Naive B cell (primary cell): Measurements from ENCODE around the gene ATAD3C. TPM values are rescaled to one million over a fixed set of nuclear protein-coding genes. Genes with fewer than 3 reads are reported as not detected.
"Not testable (repeated sequence)": the region's sequence is repeated elsewhere in the genome, so short reads cannot be mapped to it uniquely, and the experiment has no call there.

Experiments used
- ATAC-seq, 2 donors: fragments of 150-1000 bp; cut with Tn5 transposase; 2 replicates each; pipeline ENCODE4 v1.10.0; 2021; ENCODE audit warnings: low read depth in 2 of 2, mild to moderate bottlenecking in 2 of 2, moderate library complexity in 2 of 2
- DNase-seq: peaks from one replicate; pipeline ENCODE4 v3.0.0; 2022
- H3K27ac Mint-ChIP-seq, 6 donors: one replicate each; pipeline ENCODE4 v1.8.0; 2020 to 2022; ENCODE audit warnings: mild to moderate bottlenecking in 6 of 6, mixed read lengths in 6 of 6, moderate library complexity in 5 of 6, inconsistent platforms in 2 of 6
- H3K27me3 Mint-ChIP-seq, 3 donors: one replicate each; pipeline ENCODE4 v1.8.0; 2021 to 2022; ENCODE audit warnings: mixed read lengths in 3 of 3, mild to moderate bottlenecking in 1 of 3
- H3K36me3 Mint-ChIP-seq, 2 donors: one replicate each; pipeline ENCODE4 v1.8.0; 2020 to 2022; ENCODE audit warnings: mixed read lengths in 2 of 2, inconsistent platforms in 1 of 2, mild to moderate bottlenecking in 1 of 2
- H3K4me1 Mint-ChIP-seq, 3 donors: one replicate each; pipeline ENCODE4 v1.8.0; 2020 to 2022; ENCODE audit warnings: mixed read lengths in 3 of 3, inconsistent platforms in 1 of 3, mild to moderate bottlenecking in 1 of 3, moderate library complexity in 1 of 3
- H3K4me3 Mint-ChIP-seq, 8 donors: one replicate each; pipeline ENCODE4 v1.8.0; 2020 to 2022; ENCODE audit warnings: mild to moderate bottlenecking in 8 of 8, mixed read lengths in 8 of 8, moderate library complexity in 8 of 8, inconsistent platforms in 2 of 8
- H3K9me3 Mint-ChIP-seq, 7 donors: one replicate each; pipeline ENCODE4 v1.8.0; 2020 to 2022; ENCODE audit warnings: mixed read lengths in 7 of 7, mild to moderate bottlenecking in 5 of 7, inconsistent platforms in 2 of 7, moderate library complexity in 1 of 7
- polyA plus RNA-seq, 6 donors: library from polyadenylated mRNA; unstranded; fragments of 300-500 nt; fragmentation: Illumina TruSeq; gene quantifications; one replicate each; pipeline ENCODE4 v1.2.3, GENCODE V29; 2021; ENCODE audit warnings: low read depth in 6 of 6

The ATAD3C gene
- polyA plus RNA-seq, 6 donors from 2014 or later, result not detected

- Mint-ChIP-seq H3K27me3 (peaks cover 3 to 56% (median 14%) of the 10 kb centered on the region in 3 donors), H3K27ac (no peak overlapping the region), H3K9me3 (no peaks in the 10 kb centered on the region), H3K4me1 (peaks cover 8 to 23% (median 12%) of the 10 kb centered on the region in 3 donors), H3K36me3 (no peaks in the 10 kb centered on the region), H3K4me3 (peak overlapping the region in 6 of 8 donors; percentile 19 to 79 (median 66))
- no peak for ATAC-seq
- DNase-seq, result no peak
Measured at GRCh38 chr1:1436630-1437032, 12.9 kb upstream of the ATAD3C start.

GRCh38 chr1:1437033-1437903 is 12.2 kb upstream of the ATAD3C start:
- H3K36me3 Mint-ChIP-seq, result no peaks in the 10 kb centered on the region
- DNase-seq (no peak), ATAC-seq (no peak)
- H3K27ac Mint-ChIP-seq, result no peak overlapping the region
- peak overlapping the region in 1 of 8 donors; percentile 23 for H3K4me3 Mint-ChIP-seq
- peaks cover 3 to 49% (median 10%) of the 10 kb centered on the region in 3 donors for H3K27me3 Mint-ChIP-seq
- peaks cover 8 to 23% (median 14%) of the 10 kb centered on the region in 3 donors for H3K4me1 Mint-ChIP-seq
- no peaks in the 10 kb centered on the region for H3K9me3 Mint-ChIP-seq

- DNase-seq, result no peak
- peaks cover 3 to 43% (median 5%) of the 10 kb centered on the region in 3 donors for H3K27me3 Mint-ChIP-seq
- no peaks in the 10 kb centered on the region for H3K36me3 Mint-ChIP-seq
- H3K27ac Mint-ChIP-seq, result no peak overlapping the region
- no peak for ATAC-seq
- peaks cover 8 to 23% (median 14%) of the 10 kb centered on the region in 3 donors for H3K4me1 Mint-ChIP-seq
- no peaks in the 10 kb centered on the region for H3K9me3 Mint-ChIP-seq
- H3K4me3 Mint-ChIP-seq, result no peak overlapping the region
Measured at GRCh38 chr1:1437904-1438376, 11.5 kb upstream of the ATAD3C start.

- Mint-ChIP-seq H3K4me1 (peaks cover 8 to 23% (median 14%) of the 10 kb centered on the region in 3 donors), H3K9me3 (no peaks in the 10 kb centered on the region), H3K4me3 (no peak overlapping the region), H3K27ac (no peak overlapping the region), H3K36me3 (no peaks in the 10 kb centered on the region), H3K27me3 (peaks cover 3 to 37% (median 5%) of the 10 kb centered on the region in 3 donors)
- DNase-seq (no peak), ATAC-seq (no peak)
Measured at GRCh38 chr1:1438531-1439381, 10.7 kb upstream of the ATAD3C start.

- ATAC-seq (no peak), DNase-seq (no peak)
- Mint-ChIP-seq H3K36me3 (no peaks in the 10 kb centered on the region), H3K9me3 (no peaks in the 10 kb centered on the region), H3K4me1 (peaks cover 8 to 16% (median 14%) of the 10 kb centered on the region in 3 donors), H3K27ac (no peak overlapping the region), H3K27me3 (peaks cover 3 to 34% (median 5%) of the 10 kb centered on the region in 3 donors), H3K4me3 (peak overlapping the region in 1 of 8 donors; percentile 60)
Measured at GRCh38 chr1:1439546-1440261, 9.8 kb upstream of the ATAD3C start.

GRCh38 chr1:1440262-1441001 is 9.1 kb upstream of the ATAD3C start:
- H3K4me3 Mint-ChIP-seq, result no peak overlapping the region
- peaks cover 4 to 10% (median 10%) of the 10 kb centered on the region in 3 donors for H3K4me1 Mint-ChIP-seq
- peaks cover 0 to 28% (median 0%) of the 10 kb centered on the region in 3 donors for H3K27me3 Mint-ChIP-seq
- no peak for ATAC-seq
- no peaks in the 10 kb centered on the region for H3K9me3 Mint-ChIP-seq
- no peak overlapping the region for H3K27ac Mint-ChIP-seq
- H3K36me3 Mint-ChIP-seq, result no peaks in the 10 kb centered on the region
- DNase-seq, result no peak

- peaks cover 3 to 9% (median 8%) of the 10 kb centered on the region in 3 donors for H3K4me1 Mint-ChIP-seq
- no peak overlapping the region for H3K4me3 Mint-ChIP-seq
- H3K27ac Mint-ChIP-seq, result no peak overlapping the region
- no peaks in the 10 kb centered on the region for H3K36me3 Mint-ChIP-seq
- peaks cover 0 to 26% (median 0%) of the 10 kb centered on the region in 3 donors for H3K27me3 Mint-ChIP-seq
- ATAC-seq, result peak; percentile 86 to 95
- no peaks in the 10 kb centered on the region for H3K9me3 Mint-ChIP-seq
- peak; percentile 46 for DNase-seq
Measured at GRCh38 chr1:1441002-1441888, 8.2 kb upstream of the ATAD3C start.

GRCh38 chr1:1442069-1442770 is 7.3 kb upstream of the ATAD3C start:
- H3K9me3 Mint-ChIP-seq, result no peaks in the 10 kb centered on the region
- peaks cover 0 to 6% (median 6%) of the 10 kb centered on the region in 3 donors for H3K4me1 Mint-ChIP-seq
- peak overlapping the region in 1 of 6 donors; percentile 36 for H3K27ac Mint-ChIP-seq
- H3K4me3 Mint-ChIP-seq, result no peak overlapping the region
- peaks cover 0 to 21% (median 0%) of the 10 kb centered on the region in 3 donors for H3K27me3 Mint-ChIP-seq
- DNase-seq (no peak), ATAC-seq (no peak)
- H3K36me3 Mint-ChIP-seq, result no peaks in the 10 kb centered on the region

- H3K4me3 Mint-ChIP-seq, result not testable (repeated sequence)
Measured at GRCh38 chr1:1446631-1447030, 2.9 kb upstream of the ATAD3C start.

GRCh38 chr1:1450616-1451015 is 1.1 kb downstream of the ATAD3C start:
- not testable (repeated sequence) for H3K4me3 Mint-ChIP-seq, H3K36me3 Mint-ChIP-seq, DNase-seq, ATAC-seq, H3K9me3 Mint-ChIP-seq, H3K4me1 Mint-ChIP-seq, H3K27ac Mint-ChIP-seq
- H3K27me3 Mint-ChIP-seq, result peaks cover 5 to 14% (median 9%) of the 10 kb centered on the region in 3 donors

More at GRCh38 chr1:1446631-1447030, 2.9 kb upstream of the ATAD3C start:
- ATAC-seq, DNase-seq, H3K27ac Mint-ChIP-seq, H3K9me3 Mint-ChIP-seq, H3K36me3 Mint-ChIP-seq, H3K4me1 Mint-ChIP-seq: not testable (repeated sequence)
- H3K27me3 Mint-ChIP-seq, result peaks cover 5 to 16% (median 9%) of the 10 kb centered on the region in 3 donors

- ATAC-seq (no peak), DNase-seq (no peak)
- Mint-ChIP-seq H3K27me3 (peaks cover 5 to 14% (median 9%) of the 10 kb centered on the region in 3 donors), H3K9me3 (no peaks in the 10 kb centered on the region), H3K27ac (no peak overlapping the region), H3K36me3 (no peaks in the 10 kb centered on the region), H3K4me3 (no peak overlapping the region), H3K4me1 (no peaks in the 10 kb centered on the region)
Measured at GRCh38 chr1:1451696-1452364, 2.3 kb downstream of the ATAD3C start.
